GM12891 (cell line): ENCODE data around the gene GRB14.

Experiments
- POLR2A ChIP-seq: IDR thresholded peaks from 2 replicates; pipeline ENCODE4 v1.6.1; 2011; ENCODE audit warnings: low read depth, low read length, control low read depth
- POLR2AphosphoS5 ChIP-seq: IDR thresholded peaks from 2 replicates; pipeline ENCODE4 v1.6.1; 2011; ENCODE audit warnings: low read depth, low read length, control low read depth
- SPI1 ChIP-seq: IDR thresholded peaks from 2 replicates; pipeline ENCODE4 v1.6.1; 2011; ENCODE audit warnings: low read depth, low read length, control low read depth

DNA sequence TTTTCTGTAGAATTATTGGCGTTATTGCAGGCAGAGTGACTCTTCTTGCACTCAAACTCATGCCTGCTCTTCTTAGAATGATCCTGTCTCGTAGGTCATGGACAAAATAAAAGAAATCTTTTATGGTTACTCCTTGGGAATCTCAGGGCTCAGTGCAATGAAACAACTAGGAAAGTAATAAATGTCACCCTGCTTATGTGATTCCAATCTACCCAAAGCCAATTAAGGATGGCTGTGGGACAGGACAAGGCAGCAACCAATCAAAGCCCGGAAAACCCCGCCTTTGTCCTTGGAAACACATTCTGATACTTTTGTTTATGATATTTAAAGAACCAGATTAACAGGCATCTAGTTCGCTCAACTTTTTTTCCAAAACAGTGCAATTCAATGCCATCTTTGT lies 53.0 kb downstream of the GRB14 start:
- no peak for TF ChIP-seq POLR2AphosphoS5
- no peak for TF ChIP-seq POLR2A
- no peak for TF ChIP-seq SPI1
